SK-N-SH (cell line): Measurements from ENCODE around the gene DMKN. TPM values are rescaled to one million over a fixed set of nuclear protein-coding genes. Genes with fewer than 3 reads are reported as not detected.

ENCODE experiments used
- CTCF ChIA-PET: fragments of 300-600, 350-600 bp; formaldehyde crosslinking; extraction: SDS; loops from one replicate; lab custom pipeline; 2021; lab: Yijun Ruan, JAX
- POLR2A ChIA-PET: fragments of 350-600 bp; sonication (Branson Sonifier 250); formaldehyde crosslinking; extraction: SDS; loops from one replicate; lab custom pipeline; 2020; ENCODE audit warnings: antibody characterized with exemption, inconsistent platforms; lab: Yijun Ruan, JAX
- DNase-seq: peaks from one replicate; pipeline ENCODE4 v3.0.0; 2012
- H2AFZ ChIP-seq: fragments of 200-600 bp; sonication (generic); 2 replicates; pipeline ENCODE4 v1.8.1; 2016; ENCODE audit warnings: antibody characterized with exemption, mild to moderate bottlenecking, low read depth
- H3F3A ChIP-seq: fragments of 200-600 bp; sonication (generic); replicated peaks from 2 replicates; pipeline ENCODE3; 2016; ENCODE audit warnings: antibody characterized with exemption, mild to moderate bottlenecking; ENCODE audit not compliant: insufficient read depth
- H3K27ac ChIP-seq, 2 experiments: fragments of 200-500 bp in 1 of 2; fragments of 200-600 bp in 1 of 2; sonication (Bioruptor generic) in 1 of 2; sonication (generic), shearing (Covaris generic) in 1 of 2; 2 replicates each; pipeline versions ENCODE4 v1.5.1 to v1.6.1; 2014 to 2016; ENCODE audit warnings: low read depth in 2 of 2, inconsistent platforms in 1 of 2, low read length in 1 of 2, mild to moderate bottlenecking in 1 of 2, mixed read lengths in 1 of 2
- H3K27me3 ChIP-seq: fragments of 200-600 bp; sonication (generic), shearing (Covaris generic); 2 replicates; pipeline ENCODE4 v1.6.1; 2016; ENCODE audit warnings: mixed run types; ENCODE audit not compliant: insufficient read depth
- H3K36me3 ChIP-seq, 2 experiments: fragments of 200-500 bp in 1 of 2; fragments of 200-600 bp in 1 of 2; sonication (Bioruptor generic) in 1 of 2; sonication (generic) in 1 of 2; replicated peaks in 1 of 2; 2 replicates each; pipeline versions ENCODE3 to v1.5.1; 2014 to 2016; ENCODE audit warnings: low read length in 1 of 2, mild to moderate bottlenecking in 1 of 2; ENCODE audit not compliant: insufficient read depth in 2 of 2, control insufficient read depth in 1 of 2
- H3K4me1 ChIP-seq, 2 experiments: fragments of 200-500 bp in 1 of 2; fragments of 200-600 bp in 1 of 2; sonication (Bioruptor generic) in 1 of 2; sonication (generic), shearing (Covaris generic) in 1 of 2; 2 replicates each; pipeline versions ENCODE4 v1.5.1 to v1.6.1; 2014 to 2016; ENCODE audit warnings: low read depth in 1 of 2, low read length in 1 of 2, mixed run types in 1 of 2; ENCODE audit not compliant: insufficient read depth in 2 of 2, control insufficient read depth in 1 of 2
- H3K4me2 ChIP-seq: fragments of 200-600 bp; sonication (generic), shearing (Covaris generic); 2 replicates; pipeline ENCODE4 v1.6.1; 2017; ENCODE audit warnings: mixed run types
- H3K4me3 ChIP-seq, 2 experiments: fragments of 200-500 bp in 1 of 2; fragments of 200-600 bp in 1 of 2; sonication (Bioruptor generic) in 1 of 2; sonication (generic), shearing (Covaris generic) in 1 of 2; 2 replicates each; pipeline versions ENCODE4 v1.5.1 to v1.8.1; 2014 to 2016; ENCODE audit warnings: low read depth in 2 of 2, inconsistent platforms in 1 of 2, low read length in 1 of 2, mild to moderate bottlenecking in 1 of 2, mixed read lengths in 1 of 2, moderate library complexity in 1 of 2
- H3K79me2 ChIP-seq: fragments of 200-600 bp; sonication (generic); 2 replicates; pipeline ENCODE4 v1.8.1; 2017; ENCODE audit warnings: mild to moderate bottlenecking; ENCODE audit not compliant: insufficient read depth
- H3K9ac ChIP-seq: fragments of 200-600 bp; sonication (generic); 2 replicates; pipeline ENCODE4 v1.6.1; 2017; ENCODE audit warnings: mixed run types
- H3K9me2 ChIP-seq: fragments of 200-600 bp; sonication (generic); 2 replicates; pipeline ENCODE4 v1.6.1; 2017; ENCODE audit warnings: mixed run types
- H3K9me3 ChIP-seq: fragments of 200-600 bp; sonication (generic); 2 replicates; pipeline ENCODE4 v1.6.1; 2017; ENCODE audit warnings: mixed run types, mild to moderate bottlenecking, moderate library complexity
- H4K20me1 ChIP-seq: fragments of 200-600 bp; sonication (generic); 2 replicates; pipeline ENCODE4 v1.6.1; 2017; ENCODE audit warnings: mild to moderate bottlenecking, mixed run types; ENCODE audit not compliant: insufficient read depth
- ELF1 ChIP-seq: IDR thresholded peaks from 2 replicates; pipeline ENCODE4 v1.4.0; 2012
- FOXM1 ChIP-seq: IDR thresholded peaks from 2 replicates; pipeline ENCODE4 v1.4.0; 2012; ENCODE audit warnings: low read depth, mild to moderate bottlenecking
- JUND ChIP-seq: IDR thresholded peaks from 2 replicates; pipeline ENCODE4 v1.4.0; 2012
- NFIC ChIP-seq: IDR thresholded peaks from 2 replicates; pipeline ENCODE4 v1.4.0; 2012; ENCODE audit warnings: borderline replicate concordance
- RAD21 ChIP-seq: IDR thresholded peaks from 2 replicates; pipeline ENCODE4 v1.6.1; 2012; ENCODE audit warnings: mild to moderate bottlenecking, low read length
- SIN3A ChIP-seq: IDR thresholded peaks from 2 replicates; pipeline ENCODE4 v1.6.1; 2012; ENCODE audit warnings: low read depth, mild to moderate bottlenecking, low read length, moderate library complexity, borderline replicate concordance
- SMC3 ChIP-seq: IDR thresholded peaks from 2 replicates; pipeline ENCODE4 v1.6.1; 2012; ENCODE audit warnings: low read depth, low read length, improper control_type of control experiment
- TAF1 ChIP-seq: IDR thresholded peaks from 2 replicates; pipeline ENCODE4 v1.6.1; 2012; ENCODE audit warnings: low read depth, mild to moderate bottlenecking, low read length, moderate library complexity, borderline replicate concordance
- TCF12 ChIP-seq: IDR thresholded peaks from 2 replicates; pipeline ENCODE4 v1.4.0; 2012
- TEAD4 ChIP-seq: IDR thresholded peaks from 2 replicates; pipeline ENCODE4 v1.4.0; 2012; ENCODE audit warnings: mild to moderate bottlenecking, borderline replicate concordance; ENCODE audit not compliant: insufficient read depth
- USF1 ChIP-seq: IDR thresholded peaks from 2 replicates; pipeline ENCODE4 v1.4.0; 2012; ENCODE audit warnings: low read depth, borderline replicate concordance
- YY1 ChIP-seq: IDR thresholded peaks from 2 replicates; pipeline ENCODE4 v1.4.0; 2012; ENCODE audit warnings: low read depth, mild to moderate bottlenecking
- WGBS: methylation state at CpG from one replicate; pipeline ENCODE4 v1.1.6; 2017; ENCODE audit warnings: low lambda C conversion rate; 5-methylcytosine and 5-hydroxymethylcytosine counted together
- polyA plus RNA-seq, 3 experiments: library from polyadenylated mRNA; depleted of rRNA; stranded (reverse); fragments of >200 nt; gene quantifications; 2 replicates each; pipeline ENCODE4 v1.2.3, GENCODE V29; 2012
- TF ChIP-seq, protein P1 (sequence below): fragments of 200-600 bp; sonication (generic); IDR thresholded peaks from 2 replicates; pipeline ENCODE4 v1.6.1; 2017; ENCODE audit warnings: antibody characterized with exemption, mild to moderate bottlenecking, moderate library complexity

The DMKN gene
- polyA plus RNA-seq, 1 of the 3 experiments (the other 2 are of a cell fraction): not detected

DNA sequence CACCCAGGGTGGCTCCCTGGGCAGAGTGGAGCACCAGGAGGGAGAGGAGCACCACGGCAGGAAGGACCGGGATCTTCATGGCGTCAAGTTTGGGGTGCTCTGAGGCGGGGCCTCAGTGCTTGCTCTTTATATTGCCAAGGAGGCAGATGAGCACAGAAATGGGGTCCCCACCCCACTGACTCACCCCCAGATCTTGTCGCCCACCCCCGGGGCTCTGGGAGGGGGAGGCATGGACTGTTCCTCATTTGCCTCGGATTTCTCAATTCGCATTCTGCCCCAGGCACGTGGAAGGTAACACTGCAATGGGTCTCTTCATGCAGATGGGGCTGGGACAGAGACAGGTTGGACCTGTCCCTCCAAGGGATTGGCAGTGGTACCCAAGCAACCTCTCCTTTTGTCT is 23.1 kb downstream of the DMKN start, which contains the start of gene KRTDAP:
KRTDAP (minus strand) TSS at position 101 of the 400 bp plus-strand sequence; CDS start at position 79, 22 bp downstream.
- Histone ChIP-seq H3K4me3 (no peak within 1 kb of the TSS), H3K27me3 (peaks cover 91% of the 10 kb centered on the region), H3K27ac (no peak within 1 kb of the TSS), H3F3A (no peaks in the 10 kb centered on the region), H3K9me3 (no peaks in the 10 kb centered on the region), H4K20me1 (no peaks in the 10 kb centered on the region), H2AFZ (no peak within 1 kb of the TSS), H3K9ac (no peak within 1 kb of the TSS), H3K9me2 (no peaks in the 10 kb centered on the region), H3K79me2 (no peaks in the 10 kb centered on the region), H3K4me2 (no peak within 1 kb of the TSS), H3K4me1 (peaks cover 0 to 2% of the 10 kb centered on the region in 2 experiments; a peak in 1 of 4 replicates), H3K36me3 (no peaks in the 10 kb centered on the region)
- POLR2A ChIA-PET: no interaction called here
- CTCF ChIA-PET: interaction anchor here (1.2 to 8.1 kb wide), 3 partner anchors 17 to 21 kb away, joined by 4 to 127 read pairs (median 5); no protein-coding TSS in a partner anchor
- 7% methylated on average over 5 of the region's 9 CpGs for WGBS
- TF ChIP-seq RAD21 (no peak), JUND (no peak), USF1 (no peak), SIN3A (no peak), YY1 (no peak), FOXM1 (no peak), SMC3 (no peak), ELF1 (no peak), TEAD4 (no peak), TAF1 (no peak), NFIC (no peak)
- TF ChIP-seq, protein P1, sequence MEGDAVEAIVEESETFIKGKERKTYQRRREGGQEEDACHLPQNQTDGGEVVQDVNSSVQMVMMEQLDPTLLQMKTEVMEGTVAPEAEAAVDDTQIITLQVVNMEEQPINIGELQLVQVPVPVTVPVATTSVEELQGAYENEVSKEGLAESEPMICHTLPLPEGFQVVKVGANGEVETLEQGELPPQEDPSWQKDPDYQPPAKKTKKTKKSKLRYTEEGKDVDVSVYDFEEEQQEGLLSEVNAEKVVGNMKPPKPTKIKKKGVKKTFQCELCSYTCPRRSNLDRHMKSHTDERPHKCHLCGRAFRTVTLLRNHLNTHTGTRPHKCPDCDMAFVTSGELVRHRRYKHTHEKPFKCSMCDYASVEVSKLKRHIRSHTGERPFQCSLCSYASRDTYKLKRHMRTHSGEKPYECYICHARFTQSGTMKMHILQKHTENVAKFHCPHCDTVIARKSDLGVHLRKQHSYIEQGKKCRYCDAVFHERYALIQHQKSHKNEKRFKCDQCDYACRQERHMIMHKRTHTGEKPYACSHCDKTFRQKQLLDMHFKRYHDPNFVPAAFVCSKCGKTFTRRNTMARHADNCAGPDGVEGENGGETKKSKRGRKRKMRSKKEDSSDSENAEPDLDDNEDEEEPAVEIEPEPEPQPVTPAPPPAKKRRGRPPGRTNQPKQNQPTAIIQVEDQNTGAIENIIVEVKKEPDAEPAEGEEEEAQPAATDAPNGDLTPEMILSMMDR: no peak
- DNase-seq: no peak

DNA sequence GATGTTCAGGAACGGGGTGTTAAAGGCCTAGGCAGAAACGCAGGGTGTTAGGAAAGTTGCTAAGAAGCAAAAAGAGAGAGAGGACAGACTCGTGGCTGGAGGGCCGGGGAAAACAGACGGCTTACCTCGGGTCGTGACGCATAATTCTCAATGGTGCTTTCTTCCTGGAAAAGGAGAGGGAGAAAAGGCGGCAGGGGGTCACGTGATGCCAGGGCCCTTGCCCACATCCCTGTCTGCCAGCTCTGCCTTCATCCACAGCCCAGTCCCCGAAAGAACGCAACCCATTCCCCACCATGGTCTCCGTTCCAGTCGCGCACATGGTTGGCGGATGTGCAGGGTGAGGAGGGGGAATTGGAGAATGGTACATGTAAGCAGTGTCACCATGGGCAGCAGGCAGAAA is 24.8 kb downstream of the DMKN start:
- Histone ChIP-seq H3K27me3 (peaks cover 87% of the 10 kb centered on the region), H2AFZ (no peak overlapping the region), H3K36me3 (no peaks in the 10 kb centered on the region), H3K9me2 (no peaks in the 10 kb centered on the region), H3K4me2 (no peak overlapping the region), H3K4me1 (no peaks in the 10 kb centered on the region; a peak in 1 of 4 replicates), H3K9ac (no peak overlapping the region), H3K9me3 (no peaks in the 10 kb centered on the region), H3K27ac (no peak overlapping the region), H3K4me3 (no peak overlapping the region), H4K20me1 (no peaks in the 10 kb centered on the region), H3K79me2 (no peaks in the 10 kb centered on the region), H3F3A (no peaks in the 10 kb centered on the region)
- TF ChIP-seq TCF12 (no peak), USF1 (peak; percentile 23; the same call in 1 of the 2 replicates)
- CTCF ChIA-PET: interaction anchor here (0.7 to 2.7 kb wide), 5 partner anchors 8 to 136 kb away, joined by 3 to 13 read pairs (median 5); no protein-coding TSS in a partner anchor
- 28% methylated on average over 16 of the region's 16 CpGs for WGBS
- no peak for DNase-seq
- POLR2A ChIA-PET: no interaction called here
